GM12801 (cell line): ENCODE measurements around the gene TMBIM1.

Source experiments
- CTCF ChIP-seq: IDR thresholded peaks from one replicate; pipeline ENCODE4 v1.5.1; 2011; ENCODE audit warnings: control low read depth; ENCODE audit not compliant: insufficient read length; ENCODE audit errors: extremely low read depth

The TMBIM1 gene

GRCh38 chr2:218245214-218245613 lies 47.1 kb downstream of the TMBIM1 start:
- no peak for TF ChIP-seq CTCF

GRCh38 chr2:218244665-218245064 lies 47.6 kb downstream of the TMBIM1 start:
- TF ChIP-seq CTCF = no peak

GRCh38 chr2:218244204-218244603 lies 48.1 kb downstream of the TMBIM1 start:
- TF ChIP-seq CTCF = no peak

- TF ChIP-seq CTCF = no peak
These were observed 53.4 kb downstream of the TMBIM1 start for GRCh38 chr2:218238887-218239286.

GRCh38 chr2:218236829-218237228 lies 55.5 kb downstream of the TMBIM1 start:
- TF ChIP-seq CTCF = no peak

GRCh38 chr2:218235017-218235416 lies 57.3 kb downstream of the TMBIM1 start:
- TF ChIP-seq CTCF = no peak

GRCh38 chr2:218234521-218234920 lies 57.8 kb downstream of the TMBIM1 start:
- no peak for TF ChIP-seq CTCF

GRCh38 chr2:218233543-218233942 lies 58.8 kb downstream of the TMBIM1 start:
- no peak for TF ChIP-seq CTCF
